HG03558 (cell line): ENCODE data around the gene MAPK4.

Experiments
- ATAC-seq: cut with Tn5 transposase; IDR thresholded peaks from one replicate; pipeline ENCODE4 v1.9.1; 2021; ENCODE audit warnings: moderate number of reproducible peaks; ENCODE audit not compliant: unreplicated experiment; ENCODE audit errors: extremely low read depth

Gene MAPK4

GRCh38 chr18:50711386-50711785, 151.5 kb downstream of the MAPK4 start:
- no peak for ATAC-seq

GRCh38 chr18:50715919-50716318, 156.0 kb downstream of the MAPK4 start:
- ATAC-seq = no peak

- ATAC-seq = no peak
Observed at GRCh38 chr18:50716902-50717301, 157.0 kb downstream of the MAPK4 start.

- no peak for ATAC-seq
Observed at GRCh38 chr18:50717563-50717962, 157.7 kb downstream of the MAPK4 start.

- no peak for ATAC-seq
Observed at GRCh38 chr18:50719471-50720324, 159.8 kb downstream of the MAPK4 start.

- no peak for ATAC-seq
Observed at GRCh38 chr18:50720325-50720674, 160.4 kb downstream of the MAPK4 start.

- no peak for ATAC-seq
Observed at GRCh38 chr18:50721006-50721405, 161.1 kb downstream of the MAPK4 start.

- no peak for ATAC-seq
Observed at GRCh38 chr18:50721451-50722120, 161.7 kb downstream of the MAPK4 start.

GRCh38 chr18:50722311-50722710, 162.4 kb downstream of the MAPK4 start:
- no peak for ATAC-seq

- ATAC-seq = no peak
Observed at GRCh38 chr18:50724751-50725151, 164.9 kb downstream of the MAPK4 start.

GRCh38 chr18:50726960-50727589, 167.2 kb downstream of the MAPK4 start:
- peak; percentile 79 for ATAC-seq

- no peak for ATAC-seq
Observed at GRCh38 chr18:50727721-50728471, 168.0 kb downstream of the MAPK4 start.

GRCh38 chr18:50729376-50729775, 169.5 kb downstream of the MAPK4 start:
- no peak for ATAC-seq

- ATAC-seq = no peak
Observed at GRCh38 chr18:50729986-50730385, 170.1 kb downstream of the MAPK4 start.

- ATAC-seq = no peak
Observed at GRCh38 chr18:50734342-50734741, 174.5 kb downstream of the MAPK4 start.

- no peak for ATAC-seq
Observed at GRCh38 chr18:50734886-50735285, 175.0 kb downstream of the MAPK4 start.

- no peak for ATAC-seq
Observed at GRCh38 chr18:50737127-50737526, 177.2 kb downstream of the MAPK4 start.

- no peak for ATAC-seq
Observed at GRCh38 chr18:50738098-50738757, 178.3 kb downstream of the MAPK4 start.

GRCh38 chr18:50742952-50743351, 183.1 kb downstream of the MAPK4 start:
- no peak for ATAC-seq

- no peak for ATAC-seq
Observed at GRCh38 chr18:50744253-50744652, 184.4 kb downstream of the MAPK4 start.
